PC-3 (cell line): Measurements from ENCODE around the gene TNFRSF11A. TPM values are rescaled to one million over a fixed set of nuclear protein-coding genes. Genes with fewer than 3 reads are reported as not detected.

Experiments
- ATAC-seq: fragments of 200-7000 bp; cut with Tn5 transposase; 2 replicates; pipeline ENCODE4 v1.9.1; 2020; ENCODE audit warnings: mild to moderate bottlenecking, moderate library complexity
- BruUV-seq: library from RNA; stranded (reverse); fragments of 400-500 nt; replicated peaks from 2 replicates; lab custom pipeline; 2021; lab: Mats Ljungman, UMichigan
- CTCF ChIA-PET: fragments of 300-600 bp; sonication (Branson Sonifier 250); formaldehyde crosslinking; loops from one replicate; lab custom pipeline; 2022; ENCODE audit warnings: antibody characterized with exemption; lab: Charles Lee
- POLR2A ChIA-PET: fragments of 300-600 bp; sonication (Branson Sonifier 250); formaldehyde crosslinking; loops from one replicate; lab custom pipeline; 2022; ENCODE audit warnings: antibody characterized with exemption; ENCODE audit not compliant: unreplicated experiment; lab: Charles Lee
- DNase-seq: peaks from one replicate; pipeline ENCODE4 v3.0.0-alpha.2; 2015
- H2AFZ ChIP-seq: fragments of 300-600 bp; sonication (generic); 2 replicates; pipeline ENCODE4 v1.6.0; 2016; ENCODE audit warnings: antibody characterized with exemption, low read length
- H3F3A ChIP-seq: fragments of 300-600 bp; sonication (generic); one replicate; pipeline ENCODE4 v1.6.0; 2017; ENCODE audit warnings: antibody characterized with exemption, low read length, control low read depth, mild to moderate bottlenecking; ENCODE audit not compliant: unreplicated experiment
- H3K27ac ChIP-seq: fragments of 300-600 bp; sonication (generic); 2 replicates; pipeline ENCODE4 v1.5.1; 2016; ENCODE audit warnings: mild to moderate bottlenecking, low read length
- H3K27me3 ChIP-seq: fragments of 300-600 bp; sonication (generic); 2 replicates; pipeline ENCODE4 v1.6.1; 2016; ENCODE audit warnings: low read length, mixed read lengths
- H3K36me3 ChIP-seq: fragments of 300-600 bp; sonication (generic); 2 replicates; pipeline ENCODE4 v1.6.1; 2016; ENCODE audit warnings: low read depth, mixed run types, low read length, mixed read lengths
- H3K4me1 ChIP-seq: fragments of 300-600 bp; sonication (generic); 2 replicates; pipeline ENCODE4 v1.5.1; 2016; ENCODE audit warnings: low read length; ENCODE audit not compliant: insufficient read depth
- H3K4me2 ChIP-seq: fragments of 300-600 bp; sonication (generic); 2 replicates; pipeline ENCODE4 v1.6.0; 2016; ENCODE audit warnings: low read length
- H3K4me3 ChIP-seq: fragments of 300-600 bp; sonication (generic); 2 replicates; pipeline ENCODE4 v1.5.1; 2016; ENCODE audit warnings: mild to moderate bottlenecking, low read length, mixed read lengths
- H3K79me2 ChIP-seq: fragments of 300-600 bp; sonication (generic); 2 replicates; pipeline ENCODE4 v1.6.1; 2017; ENCODE audit warnings: low read length, mixed read lengths
- H3K9ac ChIP-seq: fragments of 300-600 bp; sonication (generic); 2 replicates; pipeline ENCODE4 v1.6.0; 2016; ENCODE audit warnings: mild to moderate bottlenecking, low read length
- H3K9me2 ChIP-seq: fragments of 300-600 bp; sonication (generic); replicated peaks from 2 replicates; pipeline ENCODE4 v1.6.1; 2016; ENCODE audit warnings: mixed run types, low read length, mixed read lengths
- H3K9me3 ChIP-seq: fragments of 300-600 bp; sonication (generic); 2 replicates; pipeline ENCODE4 v1.6.1; 2016; ENCODE audit warnings: low read length, mixed read lengths
- H4K20me1 ChIP-seq: fragments of 300-600 bp; sonication (generic); 2 replicates; pipeline ENCODE4 v1.6.1; 2016; ENCODE audit warnings: low read length, mixed read lengths
- EZH2 ChIP-seq: fragments of 300-600 bp; sonication (generic); IDR thresholded peaks from one replicate; pipeline ENCODE4 v1.6.1; 2017; ENCODE audit warnings: antibody characterized with exemption, mild to moderate bottlenecking, low read length; ENCODE audit not compliant: unreplicated experiment
- EZH2phosphoT487 ChIP-seq: fragments of 300-600 bp; sonication (generic); IDR thresholded peaks from 2 replicates; pipeline ENCODE4 v1.6.1; 2018; ENCODE audit warnings: mild to moderate bottlenecking, antibody characterized with exemption, low read length, borderline replicate concordance
- intact Hi-C: fragments of 100-400 bp; cut with micrococcal nuclease; formaldehyde crosslinking; loops from 2 replicates; pipeline ENCODE4 v1.9.0; 2023
- total RNA-seq: library from RNA; depleted of rRNA; stranded (reverse); fragments of >200 nt; gene quantifications from 2 replicates; pipeline ENCODE4 v1.2.3, GENCODE V29; 2014
- TF ChIP-seq, protein P1 (sequence below): fragments of 300-600 bp; sonication (generic); conservative IDR thresholded peaks from 2 replicates; pipeline ENCODE4 v1.5.1; 2017; ENCODE audit warnings: antibody characterized with exemption, low read depth, mild to moderate bottlenecking, low read length

The TNFRSF11A gene
- total RNA-seq, 1 experiment from 2014 or later: 26.5 TPM

GRCh38 chr18:62301322-62301721, 23.8 kb upstream of the TNFRSF11A start:
- Histone ChIP-seq H3K4me2 (no peak overlapping the region), H3K4me1 (no peaks in the 10 kb centered on the region), H3K27ac (no peak overlapping the region), H3K4me3 (no peak overlapping the region), H3K9ac (no peak overlapping the region), H3K9me2 (no peaks in the 10 kb centered on the region), H2AFZ (no peak overlapping the region), H3K9me3 (no peaks in the 10 kb centered on the region), H3K36me3 (peaks cover 9% of the 10 kb centered on the region; the same call in 1 of the 2 replicates), H3K79me2 (no peaks in the 10 kb centered on the region), H3F3A (no peaks in the 10 kb centered on the region), H4K20me1 (no peaks in the 10 kb centered on the region), H3K27me3 (no peaks in the 10 kb centered on the region)
- CTCF ChIA-PET: interaction anchor here (0.6 kb wide), 1 partner anchor 39 kb away, joined by 3 read pairs; no protein-coding TSS in a partner anchor
- no TSS peak for BruUV-seq
- no peak for DNase-seq
- TF ChIP-seq, protein P1, sequence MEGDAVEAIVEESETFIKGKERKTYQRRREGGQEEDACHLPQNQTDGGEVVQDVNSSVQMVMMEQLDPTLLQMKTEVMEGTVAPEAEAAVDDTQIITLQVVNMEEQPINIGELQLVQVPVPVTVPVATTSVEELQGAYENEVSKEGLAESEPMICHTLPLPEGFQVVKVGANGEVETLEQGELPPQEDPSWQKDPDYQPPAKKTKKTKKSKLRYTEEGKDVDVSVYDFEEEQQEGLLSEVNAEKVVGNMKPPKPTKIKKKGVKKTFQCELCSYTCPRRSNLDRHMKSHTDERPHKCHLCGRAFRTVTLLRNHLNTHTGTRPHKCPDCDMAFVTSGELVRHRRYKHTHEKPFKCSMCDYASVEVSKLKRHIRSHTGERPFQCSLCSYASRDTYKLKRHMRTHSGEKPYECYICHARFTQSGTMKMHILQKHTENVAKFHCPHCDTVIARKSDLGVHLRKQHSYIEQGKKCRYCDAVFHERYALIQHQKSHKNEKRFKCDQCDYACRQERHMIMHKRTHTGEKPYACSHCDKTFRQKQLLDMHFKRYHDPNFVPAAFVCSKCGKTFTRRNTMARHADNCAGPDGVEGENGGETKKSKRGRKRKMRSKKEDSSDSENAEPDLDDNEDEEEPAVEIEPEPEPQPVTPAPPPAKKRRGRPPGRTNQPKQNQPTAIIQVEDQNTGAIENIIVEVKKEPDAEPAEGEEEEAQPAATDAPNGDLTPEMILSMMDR: no peak
- TF ChIP-seq EZH2 (no peak), EZH2phosphoT487 (no peak)
- no peak for ATAC-seq
- POLR2A ChIA-PET: no interaction called here
- intact Hi-C loops: no loop called here

DNA sequence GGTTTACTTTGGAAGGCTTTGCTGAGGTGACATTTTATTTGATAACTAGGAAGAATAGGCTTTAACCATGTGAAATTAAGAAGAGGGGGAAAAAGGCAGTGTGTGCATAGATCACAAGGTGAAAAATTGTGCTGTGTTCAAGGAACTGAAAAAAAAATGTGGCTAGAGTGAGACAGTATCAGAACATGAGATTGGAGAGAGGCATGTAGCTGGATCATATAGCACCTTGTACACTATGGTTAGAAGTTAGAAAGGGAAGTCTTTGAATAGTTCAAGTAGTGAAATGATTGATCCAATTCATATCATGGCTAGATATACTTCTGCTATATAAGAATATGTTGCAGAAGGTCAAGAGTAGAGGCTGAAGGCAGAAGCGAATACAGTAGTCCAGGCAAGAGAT, 12.3 kb upstream of the TNFRSF11A start:
- no peak for DNase-seq
- Histone ChIP-seq H3K9ac (no peak overlapping the region), H3K27me3 (no peaks in the 10 kb centered on the region), H3K4me2 (no peak overlapping the region), H3K79me2 (no peaks in the 10 kb centered on the region), H2AFZ (no peak overlapping the region), H3K9me3 (no peaks in the 10 kb centered on the region), H3K4me3 (no peak overlapping the region), H3K36me3 (no peaks in the 10 kb centered on the region; the same call in 1 of the 2 replicates), H3F3A (no peaks in the 10 kb centered on the region), H4K20me1 (no peaks in the 10 kb centered on the region), H3K9me2 (no peaks in the 10 kb centered on the region), H3K4me1 (no peaks in the 10 kb centered on the region), H3K27ac (no peak overlapping the region)
- POLR2A ChIA-PET: no interaction called here
- no peak for TF ChIP-seq EZH2
- TF ChIP-seq, protein P1: no peak
- no peak for TF ChIP-seq EZH2phosphoT487
- no TSS peak for BruUV-seq
- intact Hi-C loops: no loop called here
- ATAC-seq: no peak
- CTCF ChIA-PET: no interaction called here

DNA sequence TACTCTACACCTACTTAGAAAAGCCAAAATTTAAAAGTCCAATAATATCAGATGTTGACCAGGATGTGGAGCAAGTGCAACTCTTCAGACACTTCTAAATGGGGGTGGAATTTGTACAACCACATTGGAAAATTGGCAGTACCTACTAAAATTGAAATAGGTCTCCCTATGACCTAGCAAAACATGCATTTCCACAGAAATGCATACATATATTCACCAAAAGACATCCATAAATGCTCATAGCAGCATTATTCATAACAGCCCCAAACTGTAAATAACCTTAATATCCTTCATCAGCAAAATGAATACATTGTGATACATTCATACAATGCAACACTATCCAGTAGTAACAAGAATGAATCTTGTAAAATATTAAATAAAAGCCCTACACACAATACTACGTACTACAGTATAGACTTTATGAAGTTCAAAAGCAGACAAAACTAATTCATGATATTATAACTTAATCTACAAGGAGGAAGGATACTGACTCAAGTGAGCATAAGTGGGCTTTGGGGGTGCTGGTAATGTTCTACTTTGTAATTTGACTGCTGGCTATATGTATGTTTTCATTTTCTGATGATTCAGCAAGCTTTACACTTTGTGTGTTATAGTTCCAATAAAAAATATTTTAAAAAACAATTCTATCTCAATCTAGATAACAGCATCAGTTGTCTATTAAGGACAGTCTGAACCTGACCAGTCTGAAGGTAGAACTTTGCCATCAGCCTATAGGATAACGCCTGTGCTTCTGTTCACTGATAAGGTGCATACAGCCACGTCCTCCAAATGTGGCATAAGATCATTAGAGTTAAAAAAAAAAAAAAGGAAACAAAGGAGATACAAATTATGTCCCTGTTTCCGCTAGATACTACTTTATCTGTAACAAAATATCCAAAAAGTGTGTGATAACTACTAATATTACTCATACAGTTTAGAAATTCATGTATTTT, 6.6 kb upstream of the TNFRSF11A start:
- ChIA-PET CTCF (no interaction called here), POLR2A (no interaction called here)
- Histone ChIP-seq H3K4me3 (no peak overlapping the region), H3K27ac (no peak overlapping the region), H3K9me3 (no peaks in the 10 kb centered on the region), H3K27me3 (no peaks in the 10 kb centered on the region), H3K9ac (no peak overlapping the region), H3K4me2 (no peak overlapping the region), H3K36me3 (no peaks in the 10 kb centered on the region), H2AFZ (no peak overlapping the region), H3F3A (no peaks in the 10 kb centered on the region), H4K20me1 (no peaks in the 10 kb centered on the region), H3K79me2 (no peaks in the 10 kb centered on the region), H3K4me1 (no peaks in the 10 kb centered on the region), H3K9me2 (no peaks in the 10 kb centered on the region)
- no peak for DNase-seq
- TF ChIP-seq EZH2 (no peak), EZH2phosphoT487 (no peak)
- TF ChIP-seq, protein P1: no peak
- intact Hi-C loops: no loop called here
- ATAC-seq: no peak
- no TSS peak for BruUV-seq
